Activated CD4-positive, alpha-beta memory T cell treated with anti-CD3 and anti-CD28 coated beads, Interleukin-2, amount 10 ng/mL, durations not matched to agents 7 days and 5 days (primary cell): Measurements from ENCODE around the gene ZNF644. TPM values are rescaled to one million over a fixed set of nuclear protein-coding genes. Genes with fewer than 3 reads are reported as not detected.
A peak's percentile ranks its signal among the peaks of the same experiment; 100 is the strongest.
"Not testable (repeated sequence)": the region's sequence is repeated elsewhere in the genome, so short reads cannot be mapped to it uniquely, and the experiment has no call there.

ENCODE experiments used
- CTCF ChIA-PET: fragments of 350-600 bp; sonication (Branson Sonifier 250); formaldehyde crosslinking; loops from one replicate; lab custom pipeline; 2021; ENCODE audit warnings: antibody characterized with exemption, inconsistent platforms; lab: Charles Lee
- POLR2A ChIA-PET: fragments of 350-600 bp; sonication (Branson Sonifier 250); formaldehyde crosslinking; loops from one replicate; lab custom pipeline; 2021; ENCODE audit warnings: antibody characterized with exemption; lab: Charles Lee
- DNase-seq: peaks from one replicate; pipeline ENCODE4 v3.0.0-alpha.2; 2020
- H3K27ac Mint-ChIP-seq: one replicate; pipeline ENCODE4 v1.8.0; 2021; ENCODE audit warnings: mild to moderate bottlenecking, mixed read lengths
- H3K27me3 Mint-ChIP-seq: one replicate; pipeline ENCODE4 v1.8.0; 2021; ENCODE audit warnings: mixed read lengths
- H3K36me3 Mint-ChIP-seq: one replicate; pipeline ENCODE4 v1.8.0; 2021; ENCODE audit warnings: low read depth, mixed read lengths
- H3K4me1 Mint-ChIP-seq: one replicate; pipeline ENCODE4 v1.8.0; 2021; ENCODE audit warnings: mixed read lengths
- H3K4me3 Mint-ChIP-seq: one replicate; pipeline ENCODE4 v1.8.0; 2021; ENCODE audit warnings: mild to moderate bottlenecking, mixed read lengths
- H3K9me3 Mint-ChIP-seq: one replicate; pipeline ENCODE4 v1.8.0; 2021; ENCODE audit warnings: mixed read lengths
- total RNA-seq, 2 experiments: library from RNA; stranded (reverse); gene quantifications; one replicate each; pipeline ENCODE4 v1.2.3, GENCODE V29; 2021

ZNF644 gene
- total RNA-seq, 2 experiments from 2014 or later: 50.9 to 56.1 TPM

- POLR2A ChIA-PET: interaction anchor here (1.0 kb wide), 1 partner anchor 86 kb away, joined by 3 read pairs; the partner anchor contains the start of gene ZNF644
- H3K4me3 Mint-ChIP-seq: no peak overlapping the region
- CTCF ChIA-PET: interaction anchor here (1.2 kb wide), 1 partner anchor 42 kb away, joined by 3 read pairs; no protein-coding TSS in a partner anchor
Observed at GRCh38 chr1:90936061-90936460, 85.8 kb downstream of the ZNF644 start.

GRCh38 chr1:90928231-90928630, 93.6 kb downstream of the ZNF644 start:
- H3K27ac Mint-ChIP-seq, CTCF ChIA-PET, DNase-seq, H3K9me3 Mint-ChIP-seq, H3K27me3 Mint-ChIP-seq, H3K4me3 Mint-ChIP-seq, POLR2A ChIA-PET: not testable (repeated sequence)
- peaks cover 46% of the 10 kb centered on the region for H3K36me3 Mint-ChIP-seq
- peaks cover 36% of the 10 kb centered on the region for H3K4me1 Mint-ChIP-seq

More at GRCh38 chr1:90936061-90936460, 85.8 kb downstream of the ZNF644 start:
- Mint-ChIP-seq H3K27ac (no peak overlapping the region), H3K9me3 (no peaks in the 10 kb centered on the region), H3K27me3 (no peaks in the 10 kb centered on the region), H3K36me3 (peaks cover 59% of the 10 kb centered on the region), H3K4me1 (no peaks in the 10 kb centered on the region)
- DNase-seq: no peak

GRCh38 chr1:90927674-90928073, 94.2 kb downstream of the ZNF644 start:
- POLR2A ChIA-PET, H3K27me3 Mint-ChIP-seq, H3K9me3 Mint-ChIP-seq, DNase-seq, H3K27ac Mint-ChIP-seq, H3K4me3 Mint-ChIP-seq, CTCF ChIA-PET: not testable (repeated sequence)
- Mint-ChIP-seq H3K4me1 (peaks cover 39% of the 10 kb centered on the region), H3K36me3 (peaks cover 48% of the 10 kb centered on the region)

GRCh38 chr1:90926971-90927370, 94.9 kb downstream of the ZNF644 start:
- POLR2A ChIA-PET: no interaction called here
- DNase-seq: no peak
- CTCF ChIA-PET: interaction anchor here (0.6 kb wide), 1 partner anchor 585 kb away, joined by 4 read pairs; no protein-coding TSS in a partner anchor
- Mint-ChIP-seq H3K27ac (no peak overlapping the region), H3K4me1 (peaks cover 45% of the 10 kb centered on the region), H3K4me3 (no peak overlapping the region), H3K36me3 (peaks cover 49% of the 10 kb centered on the region), H3K27me3 (no peaks in the 10 kb centered on the region), H3K9me3 (peaks cover 4% of the 10 kb centered on the region)

- Mint-ChIP-seq H3K4me3 (no peak overlapping the region), H3K27me3 (no peaks in the 10 kb centered on the region), H3K9me3 (peaks cover 4% of the 10 kb centered on the region), H3K27ac (peak overlapping the region; percentile 7), H3K4me1 (peaks cover 46% of the 10 kb centered on the region), H3K36me3 (peaks cover 49% of the 10 kb centered on the region)
- DNase-seq: no peak
- ChIA-PET POLR2A (no interaction called here), CTCF (interaction anchor here (0.6 kb wide), 1 partner anchor 586 kb away, joined by 4 read pairs; no protein-coding TSS in a partner anchor)
Observed at GRCh38 chr1:90925928-90926869, 95.6 kb downstream of the ZNF644 start.

GRCh38 chr1:90924982-90925381, 96.9 kb downstream of the ZNF644 start:
- Mint-ChIP-seq H3K27me3 (no peaks in the 10 kb centered on the region), H3K9me3 (peaks cover 4% of the 10 kb centered on the region), H3K36me3 (peaks cover 43% of the 10 kb centered on the region), H3K27ac (no peak overlapping the region), H3K4me3 (no peak overlapping the region), H3K4me1 (peaks cover 52% of the 10 kb centered on the region)
- ChIA-PET POLR2A (no interaction called here), CTCF (no interaction called here)
- DNase-seq: no peak

- DNase-seq: no peak
- Mint-ChIP-seq H3K27me3 (no peaks in the 10 kb centered on the region), H3K27ac (no peak overlapping the region), H3K4me3 (no peak overlapping the region), H3K36me3 (peaks cover 39% of the 10 kb centered on the region), H3K9me3 (no peaks in the 10 kb centered on the region), H3K4me1 (peaks cover 59% of the 10 kb centered on the region)
- ChIA-PET CTCF (no interaction called here), POLR2A (no interaction called here)
Observed at GRCh38 chr1:90922996-90923395, 98.8 kb downstream of the ZNF644 start.

- Mint-ChIP-seq H3K36me3 (peaks cover 42% of the 10 kb centered on the region), H3K27ac (no peak overlapping the region), H3K4me3 (no peak overlapping the region), H3K4me1 (peaks cover 59% of the 10 kb centered on the region), H3K27me3 (no peaks in the 10 kb centered on the region), H3K9me3 (no peaks in the 10 kb centered on the region)
- no peak for DNase-seq
- POLR2A ChIA-PET: no interaction called here
- CTCF ChIA-PET: no interaction called here
Observed at GRCh38 chr1:90922202-90922601, 99.6 kb downstream of the ZNF644 start.

GRCh38 chr1:90919900-90920299, 101.9 kb downstream of the ZNF644 start:
- CTCF ChIA-PET: interaction anchor here (0.6 to 1.1 kb wide), 2 partner anchors 246 to 433 kb away, joined by 3 to 6 read pairs; no protein-coding TSS in a partner anchor
- no peak for DNase-seq
- no peaks in the 10 kb centered on the region for H3K9me3 Mint-ChIP-seq
- H3K27me3 Mint-ChIP-seq: no peaks in the 10 kb centered on the region
- POLR2A ChIA-PET: no interaction called here
- H3K36me3 Mint-ChIP-seq: peaks cover 30% of the 10 kb centered on the region
- H3K4me1 Mint-ChIP-seq: peaks cover 40% of the 10 kb centered on the region
- no peak overlapping the region for H3K27ac Mint-ChIP-seq
- H3K4me3 Mint-ChIP-seq: no peak overlapping the region

GRCh38 chr1:90919190-90919719, 102.6 kb downstream of the ZNF644 start:
- Mint-ChIP-seq H3K27me3 (no peaks in the 10 kb centered on the region), H3K36me3 (peaks cover 32% of the 10 kb centered on the region), H3K9me3 (no peaks in the 10 kb centered on the region), H3K4me1 (peaks cover 36% of the 10 kb centered on the region), H3K4me3 (no peak overlapping the region), H3K27ac (no peak overlapping the region)
- ChIA-PET CTCF (no interaction called here), POLR2A (no interaction called here)
- DNase-seq: no peak

- H3K36me3 Mint-ChIP-seq: peaks cover 16% of the 10 kb centered on the region
- H3K27ac Mint-ChIP-seq: no peak overlapping the region
- no peaks in the 10 kb centered on the region for H3K9me3 Mint-ChIP-seq
- no peaks in the 10 kb centered on the region for H3K27me3 Mint-ChIP-seq
- H3K4me3 Mint-ChIP-seq: no peak overlapping the region
- ChIA-PET POLR2A (no interaction called here), CTCF (no interaction called here)
- DNase-seq: no peak
- H3K4me1 Mint-ChIP-seq: no peaks in the 10 kb centered on the region
Observed at GRCh38 chr1:90911353-90911752, 110.5 kb downstream of the ZNF644 start.

- CTCF ChIA-PET: interaction anchor here (0.7 kb wide), 1 partner anchor 117 kb away, joined by 3 read pairs; no protein-coding TSS in a partner anchor
- no peaks in the 10 kb centered on the region for H3K9me3 Mint-ChIP-seq
- no peaks in the 10 kb centered on the region for H3K4me1 Mint-ChIP-seq
- no peaks in the 10 kb centered on the region for H3K27me3 Mint-ChIP-seq
- POLR2A ChIA-PET: no interaction called here
- H3K27ac Mint-ChIP-seq: no peak overlapping the region
- H3K36me3 Mint-ChIP-seq: peaks cover 47% of the 10 kb centered on the region
- no peak for DNase-seq
- no peak overlapping the region for H3K4me3 Mint-ChIP-seq
Observed at GRCh38 chr1:90902672-90903071, 119.2 kb downstream of the ZNF644 start.

- peaks cover 55% of the 10 kb centered on the region for H3K36me3 Mint-ChIP-seq
- no peaks in the 10 kb centered on the region for H3K4me1 Mint-ChIP-seq
- ChIA-PET CTCF (no interaction called here), POLR2A (interaction anchor here (0.7 kb wide), 1 partner anchor 10 kb away, joined by 3 read pairs; no protein-coding TSS in a partner anchor)
- H3K27ac Mint-ChIP-seq: no peak overlapping the region
- no peaks in the 10 kb centered on the region for H3K9me3 Mint-ChIP-seq
- H3K4me3 Mint-ChIP-seq: no peak overlapping the region
- no peak for DNase-seq
- H3K27me3 Mint-ChIP-seq: no peaks in the 10 kb centered on the region
Observed at GRCh38 chr1:90899263-90899662, 122.6 kb downstream of the ZNF644 start.
